CD8-positive, alpha-beta memory T cell (primary cell): ENCODE data around the gene FBXO4. TPM values are rescaled to one million over a fixed set of nuclear protein-coding genes. Genes with fewer than 3 reads are reported as not detected.
A peak's percentile ranks its signal among the peaks of the same experiment; 100 is the strongest.

Experiments used
- CTCF ChIA-PET: fragments of 350-600 bp; sonication (Branson Sonifier 250); formaldehyde crosslinking; loops from one replicate; lab custom pipeline; 2021; ENCODE audit warnings: antibody characterized with exemption; lab: Charles Lee
- POLR2A ChIA-PET: fragments of 350-600 bp; sonication (Branson Sonifier 250); formaldehyde crosslinking; loops from one replicate; lab custom pipeline; 2021; ENCODE audit warnings: antibody characterized with exemption; lab: Charles Lee
- DNase-seq, 5 donors: peaks; one replicate each; pipeline versions ENCODE4 v3.0.0 to v3.0.0-alpha.2; 2020 to 2022; ENCODE audit warnings: mixed read lengths in 1 of 5
- H3K27ac ChIP-seq: one replicate; pipeline ENCODE4 v1.7.0; 2013; ENCODE audit warnings: low read depth, mild to moderate bottlenecking, low read length, moderate library complexity
- H3K27me3 ChIP-seq: 2 replicates; pipeline ENCODE4 v1.7.0; 2013; ENCODE audit warnings: low read length, mild to moderate bottlenecking; ENCODE audit not compliant: insufficient read depth, poor library complexity, severe bottlenecking
- H3K36me3 ChIP-seq: 2 replicates; pipeline ENCODE4 v1.7.0; 2013; ENCODE audit warnings: mild to moderate bottlenecking, low read length, moderate library complexity; ENCODE audit not compliant: insufficient read depth
- H3K4me1 ChIP-seq: 2 replicates; pipeline ENCODE4 v1.7.0; 2013; ENCODE audit warnings: mild to moderate bottlenecking, low read length, moderate library complexity; ENCODE audit not compliant: insufficient read depth
- H3K4me3 ChIP-seq: 2 replicates; pipeline ENCODE4 v1.7.0; 2013; ENCODE audit warnings: mild to moderate bottlenecking, low read length
- H3K9me3 ChIP-seq: 2 replicates; pipeline ENCODE4 v1.7.0; 2013; ENCODE audit warnings: mild to moderate bottlenecking, low read length
- H3K27ac Mint-ChIP-seq, 8 donors: one replicate each; pipeline ENCODE4 v1.8.0; 2020 to 2021; ENCODE audit warnings: mixed read lengths in 8 of 8, mild to moderate bottlenecking in 6 of 8, inconsistent platforms in 3 of 8, moderate library complexity in 3 of 8
- H3K27me3 Mint-ChIP-seq, 2 donors: one replicate each; pipeline ENCODE4 v1.8.0; 2020 to 2021; ENCODE audit warnings: mixed read lengths in 2 of 2, mild to moderate bottlenecking in 1 of 2, moderate library complexity in 1 of 2
- H3K36me3 Mint-ChIP-seq, 3 donors: one replicate each; pipeline ENCODE4 v1.8.0; 2020 to 2021; ENCODE audit warnings: mixed read lengths in 3 of 3, inconsistent platforms in 1 of 3, mild to moderate bottlenecking in 1 of 3
- H3K4me1 Mint-ChIP-seq, 3 donors: one replicate each; pipeline ENCODE4 v1.8.0; 2020 to 2021; ENCODE audit warnings: mixed read lengths in 3 of 3, inconsistent platforms in 1 of 3, mild to moderate bottlenecking in 1 of 3
- H3K4me3 Mint-ChIP-seq, 7 donors: one replicate each; pipeline ENCODE4 v1.8.0; 2020 to 2021; ENCODE audit warnings: mixed read lengths in 7 of 7, mild to moderate bottlenecking in 6 of 7, moderate library complexity in 4 of 7, inconsistent platforms in 2 of 7
- H3K9me3 Mint-ChIP-seq, 5 donors: one replicate each; pipeline ENCODE4 v1.8.0; 2020 to 2022; ENCODE audit warnings: mixed read lengths in 5 of 5, mild to moderate bottlenecking in 3 of 5, moderate library complexity in 2 of 5, inconsistent platforms in 1 of 5
- polyA plus RNA-seq: library from polyadenylated mRNA; unstranded; fragments of 300-500 nt; fragmentation: Illumina TruSeq; gene quantifications from one replicate; pipeline ENCODE4 v1.2.3, GENCODE V29; 2021
- total RNA-seq, 2 experiments: library from RNA; stranded (reverse); gene quantifications; one replicate each; pipeline ENCODE4 v1.2.3, GENCODE V29; 2021

Gene FBXO4
- total and polyA plus RNA-seq, 3 experiments from 2014 or later = 15.8 to 18.0 (median 17.0) TPM

DNA sequence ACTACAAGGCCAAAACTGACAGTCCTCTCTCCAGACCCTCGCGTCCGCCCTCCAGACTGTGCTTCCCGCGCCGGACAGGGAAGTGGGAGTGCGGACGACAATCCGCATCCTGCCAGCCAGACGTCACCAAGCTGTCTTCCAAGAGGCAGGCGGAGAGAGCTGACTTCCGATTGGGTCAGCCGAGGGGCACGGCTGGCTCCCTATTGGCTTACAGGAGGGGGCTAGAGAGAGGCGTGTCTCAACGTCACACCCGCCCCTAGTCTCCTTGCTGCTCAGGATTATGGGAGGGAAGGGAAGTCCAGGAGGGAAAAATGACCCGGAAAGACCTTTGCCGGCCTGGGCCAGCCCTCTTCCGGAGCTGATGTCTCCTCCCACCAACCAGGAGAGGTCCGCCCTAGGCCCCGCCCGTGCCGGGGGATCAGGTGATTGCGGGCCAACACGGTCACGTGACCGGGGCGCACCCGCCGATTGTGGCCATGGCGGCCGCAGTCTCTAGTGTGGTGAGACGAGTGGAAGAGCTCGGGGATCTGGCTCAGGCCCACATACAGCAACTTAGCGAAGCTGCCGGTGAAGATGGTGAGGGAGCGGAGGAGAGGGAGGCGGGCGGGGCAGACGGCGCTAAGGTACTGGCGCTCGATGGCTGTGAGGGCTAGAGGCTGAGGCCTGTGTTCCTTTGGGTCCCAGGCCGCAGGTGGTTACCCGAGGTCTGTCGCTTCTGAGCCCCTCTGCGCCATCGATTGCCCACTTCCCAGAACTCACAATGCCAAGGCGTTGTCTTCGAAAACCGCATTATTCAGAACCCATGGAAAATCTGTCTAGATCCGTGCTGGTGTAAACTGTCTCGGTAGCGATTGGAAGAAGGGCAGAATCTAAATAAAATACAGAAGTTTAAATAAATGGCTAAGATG, 20.9 kb upstream of the FBXO4 start, which contains the start of gene RIMOC1:
TSS of gene RIMOC1 (plus strand) at position 453 of the 908 bp plus-strand sequence. CDS start at position 477, 24 bp downstream.
- Mint-ChIP-seq H3K27me3 (peaks cover 0 to 4% of the 10 kb centered on the region in 2 donors), H3K4me3 (peak within 1 kb of the TSS; percentile 95 to 99 (median 97)), H3K9me3 (peaks cover 0 to 3% (median 0%) of the 10 kb centered on the region in 5 donors), H3K36me3 (peaks cover 8 to 36% (median 16%) of the 10 kb centered on the region in 3 donors), H3K4me1 (peaks cover 36 to 54% (median 49%) of the 10 kb centered on the region in 3 donors), H3K27ac (peak within 1 kb of the TSS; percentile 97 to 99 (median 98))
- H3K4me3 ChIP-seq = peak within 1 kb of the TSS; percentile 91
- H3K27me3 ChIP-seq = no peaks in the 10 kb centered on the region
- H3K36me3 ChIP-seq = peaks cover 13% of the 10 kb centered on the region
- ChIA-PET POLR2A (interaction anchor here (0.5 to 2.6 kb wide), 18 partner anchors 9 to 1699 kb away, joined by 3 to 46 read pairs (median 3); partner anchors contain the start of genes FBXO4, NNT, OXCT1 and PRKAA1), CTCF (interaction anchor here (0.8 to 1.7 kb wide), 10 partner anchors 9 to 1580 kb away, joined by 3 to 7 read pairs (median 4); partner anchors contain the start of genes FBXO4, OXCT1 and TMEM267)
- H3K27ac ChIP-seq = peak within 1 kb of the TSS; percentile 83
- peak; percentile 95 to 99 (median 98) for DNase-seq
- H3K4me1 ChIP-seq = peaks cover 27% of the 10 kb centered on the region
- H3K9me3 ChIP-seq = no peaks in the 10 kb centered on the region

DNA sequence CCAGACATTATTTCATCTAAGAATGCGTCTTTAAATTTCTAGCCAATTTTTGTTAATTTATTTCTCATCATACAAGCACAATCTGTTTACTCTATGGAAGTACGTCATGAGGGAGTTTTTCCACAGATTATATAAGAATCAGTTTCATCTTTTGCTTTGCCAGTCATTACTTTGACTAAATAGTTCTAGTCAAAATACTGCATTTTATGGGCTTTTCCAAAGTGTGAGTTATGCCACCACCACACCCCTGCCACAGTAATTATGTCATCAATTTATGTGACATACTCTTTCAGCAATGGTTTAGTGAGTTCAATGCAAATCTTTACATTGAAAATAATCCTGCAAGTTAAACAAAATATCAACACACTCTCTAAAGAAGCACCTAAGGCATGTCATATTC, 18.9 kb upstream of the FBXO4 start:
- Mint-ChIP-seq H3K4me1 (peaks cover 37 to 64% (median 52%) of the 10 kb centered on the region in 3 donors), H3K4me3 (peak overlapping the region in 1 of 7 donors; percentile 47), H3K27me3 (peaks cover 0 to 4% of the 10 kb centered on the region in 2 donors), H3K36me3 (peaks cover 8 to 52% (median 24%) of the 10 kb centered on the region in 3 donors), H3K9me3 (peaks cover 0 to 3% (median 0%) of the 10 kb centered on the region in 5 donors), H3K27ac (peak overlapping the region in 7 of 8 donors; percentile 3 to 64 (median 55))
- no peak for DNase-seq
- Histone ChIP-seq H3K27ac (no peak overlapping the region), H3K4me3 (no peak overlapping the region), H3K4me1 (peaks cover 27% of the 10 kb centered on the region), H3K9me3 (no peaks in the 10 kb centered on the region), H3K36me3 (peaks cover 27% of the 10 kb centered on the region), H3K27me3 (no peaks in the 10 kb centered on the region)
- CTCF ChIA-PET = no interaction called here
- POLR2A ChIA-PET = interaction anchor here (0.9 kb wide), 1 partner anchor 1215 kb away, joined by 3 read pairs; no protein-coding TSS in a partner anchor

DNA sequence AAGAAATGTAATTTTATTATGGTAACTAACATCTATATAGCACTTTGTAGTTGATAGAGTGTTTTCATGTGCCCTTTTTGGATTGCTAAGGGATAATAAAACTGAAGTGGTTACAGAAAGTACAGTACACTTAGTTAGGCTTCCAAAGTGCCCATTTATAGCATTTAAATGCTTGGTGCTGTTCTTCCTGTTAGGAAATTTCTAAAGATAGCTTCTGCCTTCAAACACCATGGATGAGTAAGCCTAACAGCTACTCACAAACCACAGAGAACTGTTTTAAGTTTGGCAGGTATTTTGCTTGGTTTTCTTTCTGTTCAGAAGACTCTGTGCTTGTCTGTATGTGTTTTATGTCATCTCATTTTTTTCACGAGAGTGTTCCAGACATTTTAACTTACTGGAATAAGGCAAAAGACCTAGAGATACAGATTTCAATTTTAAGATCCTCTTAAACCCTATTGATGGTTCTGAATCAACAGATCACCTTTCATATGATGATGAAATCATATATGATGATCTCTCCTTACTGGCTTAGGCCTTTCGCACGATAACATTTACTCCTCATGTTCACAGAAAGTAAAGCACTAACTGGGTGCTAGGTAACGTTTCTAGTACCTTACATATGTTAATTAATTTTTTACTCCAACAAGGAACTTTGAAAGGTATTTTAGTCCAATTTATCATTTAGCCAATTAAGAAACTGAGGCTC, 16.6 kb upstream of the FBXO4 start:
- no peaks in the 10 kb centered on the region for H3K9me3 ChIP-seq
- H3K4me3 Mint-ChIP-seq = peak overlapping the region in 1 of 7 donors; percentile 58
- peaks cover 34 to 56% (median 49%) of the 10 kb centered on the region in 3 donors for H3K4me1 Mint-ChIP-seq
- H3K36me3 Mint-ChIP-seq = peaks cover 8 to 74% (median 33%) of the 10 kb centered on the region in 3 donors
- H3K4me1 ChIP-seq = peaks cover 23% of the 10 kb centered on the region
- peaks cover 0 to 4% of the 10 kb centered on the region in 2 donors for H3K27me3 Mint-ChIP-seq
- H3K27ac ChIP-seq = no peak overlapping the region
- POLR2A ChIA-PET = no interaction called here
- H3K9me3 Mint-ChIP-seq = peaks cover 0 to 3% (median 0%) of the 10 kb centered on the region in 5 donors
- H3K27me3 ChIP-seq = no peaks in the 10 kb centered on the region
- CTCF ChIA-PET = no interaction called here
- DNase-seq = no peak
- no peak overlapping the region for H3K4me3 ChIP-seq
- H3K27ac Mint-ChIP-seq = peak overlapping the region in 3 of 8 donors; percentile 15 to 54 (median 51)
- H3K36me3 ChIP-seq = peaks cover 44% of the 10 kb centered on the region

DNA sequence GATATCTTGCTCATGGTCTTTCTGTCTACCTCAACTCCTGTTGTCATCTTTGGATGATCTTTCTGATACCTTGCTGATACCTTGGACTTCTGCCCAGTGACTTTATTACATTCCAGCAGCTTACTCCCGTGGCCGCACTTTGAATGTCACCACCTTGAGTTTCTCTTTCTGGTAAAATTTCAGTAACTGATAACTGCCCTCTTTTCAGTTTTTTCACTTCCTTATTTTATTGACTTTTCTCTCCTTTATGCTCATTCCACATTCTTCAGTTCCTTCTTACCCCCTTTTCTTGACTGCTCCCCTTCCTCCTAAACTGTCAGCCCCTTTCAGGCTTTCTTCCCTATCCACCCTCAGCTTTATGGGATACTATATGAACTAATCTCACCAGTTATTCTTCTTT, 7.0 kb upstream of the FBXO4 start:
- no peak for DNase-seq
- Histone ChIP-seq H3K9me3 (no peaks in the 10 kb centered on the region), H3K27ac (no peak overlapping the region), H3K4me1 (no peaks in the 10 kb centered on the region), H3K4me3 (no peak overlapping the region), H3K36me3 (peaks cover 18% of the 10 kb centered on the region), H3K27me3 (no peaks in the 10 kb centered on the region)
- Mint-ChIP-seq H3K27ac (peak overlapping the region in 6 of 8 donors; percentile 8 to 95 (median 46)), H3K4me1 (peaks cover 0 to 2% (median 0%) of the 10 kb centered on the region in 3 donors), H3K9me3 (no peaks in the 10 kb centered on the region), H3K4me3 (no peak overlapping the region), H3K27me3 (no peaks in the 10 kb centered on the region), H3K36me3 (peaks cover 6 to 77% (median 28%) of the 10 kb centered on the region in 3 donors)
- POLR2A ChIA-PET = no interaction called here
- CTCF ChIA-PET = no interaction called here

- H3K27ac ChIP-seq = no peak overlapping the region
- Mint-ChIP-seq H3K9me3 (no peaks in the 10 kb centered on the region), H3K27ac (peak overlapping the region; percentile 12 to 58 (median 43)), H3K4me3 (no peak overlapping the region), H3K4me1 (peaks cover 12 to 20% (median 15%) of the 10 kb centered on the region in 3 donors), H3K36me3 (peaks cover 6 to 51% (median 22%) of the 10 kb centered on the region in 3 donors), H3K27me3 (no peaks in the 10 kb centered on the region)
- ChIA-PET CTCF (no interaction called here), POLR2A (no interaction called here)
- no peak for DNase-seq
- H3K9me3 ChIP-seq = no peaks in the 10 kb centered on the region
- H3K27me3 ChIP-seq = no peaks in the 10 kb centered on the region
- H3K36me3 ChIP-seq = peaks cover 14% of the 10 kb centered on the region
- H3K4me1 ChIP-seq = peaks cover 12% of the 10 kb centered on the region
- no peak overlapping the region for H3K4me3 ChIP-seq
Observed at GRCh38 chr5:41921166-41921565, 3.9 kb upstream of the FBXO4 start.

DNA sequence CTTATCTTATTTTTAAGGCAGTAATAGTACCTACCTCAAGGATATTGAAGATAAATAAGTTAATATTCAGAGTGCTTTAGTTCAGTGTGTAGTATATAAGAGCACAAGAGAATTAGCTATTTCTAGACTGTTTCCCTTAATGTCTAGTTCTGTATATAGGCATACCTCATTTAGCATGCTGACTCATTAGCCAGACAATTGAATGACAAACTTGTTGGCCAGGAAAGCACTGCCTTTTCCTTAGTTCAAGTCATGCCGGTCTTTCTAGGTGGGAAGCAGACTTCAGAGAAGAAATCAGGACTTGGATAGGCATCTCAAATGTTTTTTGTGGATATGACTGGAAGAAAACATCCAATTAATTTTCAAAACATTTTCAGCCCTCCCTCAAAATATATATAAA, 3.2 kb upstream of the FBXO4 start:
- H3K36me3 Mint-ChIP-seq = peaks cover 6 to 47% (median 21%) of the 10 kb centered on the region in 3 donors
- no peak overlapping the region for H3K4me3 Mint-ChIP-seq
- Histone ChIP-seq H3K27me3 (no peaks in the 10 kb centered on the region), H3K9me3 (no peaks in the 10 kb centered on the region), H3K4me3 (no peak overlapping the region), H3K4me1 (peaks cover 12% of the 10 kb centered on the region), H3K36me3 (peaks cover 14% of the 10 kb centered on the region), H3K27ac (no peak overlapping the region)
- H3K27ac Mint-ChIP-seq = peak overlapping the region in 3 of 8 donors; percentile 19 to 79 (median 38)
- no peak for DNase-seq
- ChIA-PET POLR2A (no interaction called here), CTCF (no interaction called here)
- no peaks in the 10 kb centered on the region for H3K9me3 Mint-ChIP-seq
- H3K27me3 Mint-ChIP-seq = no peaks in the 10 kb centered on the region
- peaks cover 16 to 27% (median 20%) of the 10 kb centered on the region in 3 donors for H3K4me1 Mint-ChIP-seq

DNA sequence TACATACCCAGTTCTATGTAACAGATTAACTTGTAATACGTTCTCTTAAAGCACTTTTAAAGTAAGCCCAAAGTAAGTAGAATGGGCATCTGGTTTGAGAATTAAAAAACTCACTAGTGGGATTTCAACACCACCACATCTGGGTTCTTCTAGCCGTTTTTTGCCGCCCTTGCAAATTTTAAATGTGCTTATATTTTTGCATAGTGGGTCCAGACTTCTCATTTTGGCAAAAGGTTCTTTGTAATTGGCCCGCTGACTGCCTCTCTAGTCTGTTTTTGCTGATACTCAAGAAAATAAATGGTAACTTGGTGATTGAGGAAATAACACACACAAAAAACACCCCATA, 582 bp upstream of the FBXO4 start:
- DNase-seq = no peak
- peak overlapping the region; percentile 78 for H3K4me3 ChIP-seq
- H3K9me3 Mint-ChIP-seq = no peaks in the 10 kb centered on the region
- H3K9me3 ChIP-seq = no peaks in the 10 kb centered on the region
- CTCF ChIA-PET = interaction anchor here (1.0 to 1.4 kb wide), 3 partner anchors 10 to 68 kb away, joined by 3 to 5 read pairs (median 5); partner anchors contain the start of gene RIMOC1
- peak overlapping the region; percentile 84 to 99 (median 96) for H3K27ac Mint-ChIP-seq
- no peaks in the 10 kb centered on the region for H3K27me3 ChIP-seq
- peaks cover 0 to 24% (median 12%) of the 10 kb centered on the region in 3 donors for H3K36me3 Mint-ChIP-seq
- H3K27ac ChIP-seq = peak overlapping the region; percentile 98
- H3K36me3 ChIP-seq = no peaks in the 10 kb centered on the region
- H3K4me1 ChIP-seq = peaks cover 12% of the 10 kb centered on the region
- peaks cover 19 to 30% (median 25%) of the 10 kb centered on the region in 3 donors for H3K4me1 Mint-ChIP-seq
- H3K4me3 Mint-ChIP-seq = peak overlapping the region; percentile 72 to 96 (median 81)
- no peaks in the 10 kb centered on the region for H3K27me3 Mint-ChIP-seq
- POLR2A ChIA-PET = interaction anchor here (1.1 to 1.7 kb wide), 3 partner anchors 11 to 54 kb away, joined by 3 to 46 read pairs (median 13); partner anchors contain the start of genes OXCT1 and RIMOC1
